A673 (cell line): ENCODE results near the gene TIGD6.

Experiments used
- CTCF ChIP-seq: fragments of 300-800, 200-600 bp; sonication (generic); conservative IDR thresholded peaks from 2 replicates; pipeline ENCODE4 v1.5.1; 2017; ENCODE audit warnings: low read depth, mild to moderate bottlenecking, antibody characterized with exemption, low read length, moderate library complexity, mixed read lengths
- EZH2 ChIP-seq: fragments of 200-600 bp; sonication (generic); IDR thresholded peaks from 2 replicates; pipeline ENCODE4 v1.6.1; 2017; ENCODE audit warnings: borderline replicate concordance, low read depth, mild to moderate bottlenecking, mixed read lengths, antibody characterized with exemption, low read length; ENCODE audit not compliant: poor library complexity, severe bottlenecking

GRCh38 chr5:149944666-149945065 lies 55.8 kb downstream of the TIGD6 start, which contains the start of gene PDE6A:
- TF ChIP-seq CTCF, result no peak
- TF ChIP-seq EZH2, result no peak
